Epidermal melanocyte (primary cell): ENCODE measurements around the gene PLBD2.

Experiments
- DNase-seq: peaks from one replicate; pipeline ENCODE4 v3.0.0; 2011; ENCODE audit warnings: low spot score; ENCODE audit not compliant: insufficient read length

PLBD2 gene

DNA sequence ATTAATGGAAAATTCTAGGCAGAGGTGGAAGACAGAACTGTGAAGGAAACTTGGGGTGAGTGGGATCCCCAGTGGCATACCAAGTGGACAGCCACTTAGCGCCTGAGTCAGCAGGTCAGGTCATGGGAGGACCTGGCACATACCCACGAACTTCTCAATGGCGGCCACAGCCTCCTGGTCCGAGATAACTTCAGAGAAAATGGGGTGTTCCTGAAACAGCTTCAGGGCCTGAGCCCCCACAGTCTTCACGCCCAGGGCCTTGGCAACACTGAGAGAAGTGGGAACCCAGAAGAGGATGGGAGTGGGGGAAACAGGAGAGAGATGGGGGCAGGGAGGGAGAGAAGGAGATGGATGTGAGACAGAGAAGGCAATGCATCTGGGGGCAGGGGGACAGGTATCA lies 35.4 kb downstream of the PLBD2 start:
- no peak for DNase-seq

- DNase-seq: no peak
These were observed 36.7 kb downstream of the PLBD2 start for GRCh38 chr12:113395119-113395518.

- DNase-seq: no peak
These were observed 37.8 kb downstream of the PLBD2 start for GRCh38 chr12:113396200-113396599.

DNA sequence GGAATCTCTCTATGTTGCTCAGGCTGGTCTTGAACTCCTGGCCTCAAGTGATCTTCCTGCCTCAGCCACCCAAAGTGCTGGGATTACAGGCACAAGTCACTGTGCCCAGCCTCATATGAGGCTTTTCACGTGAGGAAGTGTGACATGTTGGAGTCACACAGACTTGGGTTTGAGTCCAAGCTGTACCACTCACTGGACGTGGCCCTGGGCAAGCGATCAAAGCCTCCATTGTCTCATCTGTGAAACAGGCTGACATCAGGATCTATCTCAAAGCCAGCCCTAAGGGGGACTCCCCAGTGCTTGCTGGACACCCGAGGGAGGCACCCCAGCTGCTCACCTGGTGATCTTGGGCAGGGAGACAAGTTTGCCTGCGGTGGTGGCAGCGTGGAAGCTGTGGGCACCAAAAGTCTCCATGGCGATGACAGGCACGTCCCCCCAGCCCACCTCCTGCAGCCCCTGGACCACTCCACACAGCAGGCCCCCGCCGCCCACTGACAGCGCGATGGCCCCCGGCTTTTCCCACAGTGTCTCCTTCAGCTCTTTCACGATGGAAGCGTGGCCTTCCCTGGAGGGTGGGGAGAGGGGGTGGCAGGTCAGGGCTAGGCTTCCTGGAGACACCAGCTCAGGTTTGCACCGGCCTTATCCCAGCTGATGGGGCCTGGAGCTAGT lies 38.6 kb downstream of the PLBD2 start:
- DNase-seq: no peak

GRCh38 chr12:113397497-113398197 lies 39.3 kb downstream of the PLBD2 start:
- DNase-seq: no peak

GRCh38 chr12:113398346-113399290 lies 40.2 kb downstream of the PLBD2 start:
- DNase-seq: no peak

GRCh38 chr12:113399490-113399889 lies 41.1 kb downstream of the PLBD2 start:
- DNase-seq: no peak

- no peak for DNase-seq
These were observed 42.0 kb downstream of the PLBD2 start for GRCh38 chr12:113400362-113400761.

DNA sequence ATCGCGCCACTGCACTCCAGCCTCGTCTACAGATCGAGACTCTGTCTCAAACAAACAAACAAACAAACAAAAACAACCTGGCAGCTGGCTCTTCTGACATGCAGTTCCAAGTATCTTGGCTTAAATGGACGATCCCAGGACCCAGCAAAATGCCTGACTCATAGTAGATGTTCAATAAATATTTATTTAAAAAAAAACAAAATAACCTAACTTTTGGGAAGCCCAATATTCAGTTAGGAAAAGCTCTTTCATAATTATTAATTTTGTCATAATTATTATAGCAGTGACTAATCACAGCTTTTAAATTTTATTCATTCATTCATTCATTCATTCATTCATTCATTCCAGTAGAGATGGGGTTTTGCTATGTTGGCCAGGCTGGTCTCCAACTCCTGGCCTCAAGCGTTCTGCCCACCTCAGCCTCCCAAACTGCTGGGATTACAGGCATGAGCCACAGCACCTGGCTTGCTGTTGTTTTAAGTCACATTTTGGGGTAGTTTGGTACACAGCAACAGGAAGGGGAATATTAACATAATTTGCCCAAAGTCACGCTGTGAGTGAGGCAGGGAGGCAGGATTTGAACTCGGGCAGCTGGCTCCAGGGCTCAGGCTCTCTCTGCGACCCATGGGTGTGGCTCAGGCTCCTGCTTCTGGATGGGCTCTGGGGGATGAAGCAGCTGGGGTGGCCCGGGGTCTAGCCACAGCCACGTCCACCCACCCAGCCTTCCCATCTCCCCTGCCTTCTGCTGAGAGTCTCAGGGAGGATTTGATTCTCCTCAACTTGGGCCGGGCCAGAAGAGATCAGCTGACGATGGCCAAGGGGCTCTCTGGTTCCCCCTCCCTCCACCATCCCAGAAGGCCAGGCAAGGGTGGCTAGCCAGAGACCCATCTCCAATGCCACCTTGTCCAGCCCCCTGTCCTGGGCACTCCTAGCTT lies 42.9 kb downstream of the PLBD2 start:
- no peak for DNase-seq

DNA sequence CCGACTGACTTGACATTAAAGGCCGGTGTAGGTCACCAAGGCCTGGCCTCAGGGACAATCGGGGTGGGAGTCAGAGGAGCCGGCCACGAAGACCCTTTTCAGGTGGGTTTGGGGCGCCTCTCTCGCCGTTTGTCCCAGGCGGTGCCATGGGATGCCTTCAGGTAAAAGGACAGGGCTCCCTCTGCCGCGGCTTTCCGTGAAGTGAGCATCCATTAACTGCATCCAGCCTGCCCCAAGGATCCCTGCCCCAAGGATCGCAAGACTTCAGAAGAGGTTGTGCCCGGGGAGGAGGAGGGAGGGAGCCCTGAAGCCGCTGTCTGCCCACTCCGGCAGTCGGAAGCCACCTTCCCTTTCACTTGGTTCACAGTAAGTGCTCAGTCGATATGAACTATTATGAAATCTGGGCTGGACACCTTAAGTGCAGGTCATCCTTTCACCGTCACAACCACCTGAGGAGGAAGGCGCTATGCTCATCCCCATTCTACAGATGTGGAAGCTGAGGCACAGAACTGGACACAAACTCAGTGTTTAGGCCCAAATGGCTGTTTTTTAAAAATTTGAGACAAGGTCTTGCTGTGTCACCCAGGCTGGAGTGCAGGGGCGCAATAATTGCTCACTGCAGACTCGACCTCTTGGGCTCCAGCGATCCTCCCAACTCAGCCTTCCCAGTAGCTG lies 44.3 kb downstream of the PLBD2 start:
- DNase-seq: no peak

GRCh38 chr12:113403435-113404415 lies 45.3 kb downstream of the PLBD2 start, which contains the start of gene SDS:
SDS (minus strand) TSS chr12:113403887; CDS start chr12:113399708, 4,179 bp downstream.
- DNase-seq: no peak

DNA sequence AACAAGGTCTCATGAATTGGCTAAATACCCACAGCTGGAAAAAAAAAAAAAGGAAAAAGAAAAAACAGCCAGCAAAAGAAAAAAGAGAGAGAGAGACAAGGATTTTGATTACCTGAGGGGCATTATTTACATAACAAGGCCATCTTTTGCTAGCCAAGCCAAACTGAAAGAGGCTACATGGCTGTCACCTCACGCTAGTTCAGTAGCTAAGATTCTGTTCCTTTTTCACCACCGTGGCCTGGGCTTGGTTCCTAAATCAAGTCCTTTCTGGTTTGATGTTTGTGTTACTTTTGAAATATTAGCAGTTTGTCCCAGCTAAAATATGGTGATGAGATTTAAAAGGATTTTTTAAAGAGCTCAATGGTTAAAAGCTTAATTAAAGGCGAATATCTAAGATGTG lies 47.3 kb downstream of the PLBD2 start:
- DNase-seq: no peak

- no peak for DNase-seq
These were observed 49.7 kb downstream of the PLBD2 start for GRCh38 chr12:113407931-113408600.

- no peak for DNase-seq
These were observed 50.4 kb downstream of the PLBD2 start for GRCh38 chr12:113408756-113409298.

DNA sequence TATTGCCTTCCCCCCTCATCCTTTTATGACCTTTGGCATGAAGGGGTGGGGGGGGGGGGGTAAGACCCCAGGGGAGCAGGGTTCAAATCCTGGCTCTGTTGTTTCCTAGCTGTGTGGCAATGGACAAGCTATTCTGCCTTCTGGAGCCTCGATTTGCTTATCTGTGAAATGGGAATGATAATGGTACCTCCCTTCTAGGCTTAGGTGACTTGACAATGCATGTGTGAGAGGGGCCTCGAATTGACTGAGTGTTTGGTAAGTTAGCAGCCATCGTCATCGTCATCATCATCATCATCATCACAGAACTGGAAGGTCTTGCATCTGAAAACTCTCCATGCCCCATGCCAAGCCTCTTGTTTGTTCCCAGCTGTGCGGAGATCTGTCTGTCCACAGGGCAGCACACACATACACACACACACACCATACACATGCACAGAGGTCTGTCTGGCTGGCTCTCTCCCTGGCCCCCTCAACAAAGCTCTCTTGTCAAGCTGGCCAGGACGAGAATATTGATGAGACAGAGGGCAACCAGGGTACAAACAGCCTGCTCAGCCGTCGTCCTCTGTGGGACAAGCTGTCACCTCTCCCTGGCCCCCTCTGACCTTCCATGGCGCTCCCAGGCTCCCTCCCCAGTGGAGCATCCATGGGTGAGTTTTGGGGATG lies 51.2 kb downstream of the PLBD2 start:
- DNase-seq: no peak

DNA sequence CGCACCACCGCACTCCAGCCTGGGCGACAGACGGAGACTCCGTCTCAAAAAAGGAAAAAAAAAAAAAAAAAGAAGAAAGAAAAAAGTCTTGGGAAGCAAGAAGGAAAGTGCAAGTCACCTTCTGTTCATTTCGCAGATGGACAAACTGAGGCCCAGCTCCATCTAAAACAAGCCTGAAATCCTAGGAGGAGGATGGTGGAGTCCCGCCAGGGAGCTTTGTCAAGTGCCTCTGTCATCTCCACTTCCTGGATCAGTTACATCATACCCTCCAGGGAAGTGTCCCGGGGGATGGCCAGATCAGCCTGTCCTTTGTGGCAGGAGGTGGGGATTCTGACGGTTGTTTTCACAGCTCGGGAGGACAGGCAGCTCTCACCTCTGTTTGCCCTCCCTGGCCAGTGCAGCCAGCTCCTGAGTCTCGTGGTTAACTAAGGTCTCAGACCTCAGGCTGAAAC lies 55.1 kb downstream of the PLBD2 start:
- DNase-seq: no peak

GRCh38 chr12:113414519-113415038 lies 56.2 kb downstream of the PLBD2 start:
- DNase-seq: no peak
